GM19328 (cell line): Measurements from ENCODE around the gene CDT1.
"Not testable (repeated sequence)": the region's sequence is repeated elsewhere in the genome, so short reads cannot be mapped to it uniquely, and the experiment has no call there.

Experiments
- ATAC-seq: cut with Tn5 transposase; IDR thresholded peaks from one replicate; pipeline ENCODE4 v1.9.1; 2021; ENCODE audit warnings: mild to moderate bottlenecking, moderate library complexity; ENCODE audit not compliant: unreplicated experiment

CDT1 gene

DNA sequence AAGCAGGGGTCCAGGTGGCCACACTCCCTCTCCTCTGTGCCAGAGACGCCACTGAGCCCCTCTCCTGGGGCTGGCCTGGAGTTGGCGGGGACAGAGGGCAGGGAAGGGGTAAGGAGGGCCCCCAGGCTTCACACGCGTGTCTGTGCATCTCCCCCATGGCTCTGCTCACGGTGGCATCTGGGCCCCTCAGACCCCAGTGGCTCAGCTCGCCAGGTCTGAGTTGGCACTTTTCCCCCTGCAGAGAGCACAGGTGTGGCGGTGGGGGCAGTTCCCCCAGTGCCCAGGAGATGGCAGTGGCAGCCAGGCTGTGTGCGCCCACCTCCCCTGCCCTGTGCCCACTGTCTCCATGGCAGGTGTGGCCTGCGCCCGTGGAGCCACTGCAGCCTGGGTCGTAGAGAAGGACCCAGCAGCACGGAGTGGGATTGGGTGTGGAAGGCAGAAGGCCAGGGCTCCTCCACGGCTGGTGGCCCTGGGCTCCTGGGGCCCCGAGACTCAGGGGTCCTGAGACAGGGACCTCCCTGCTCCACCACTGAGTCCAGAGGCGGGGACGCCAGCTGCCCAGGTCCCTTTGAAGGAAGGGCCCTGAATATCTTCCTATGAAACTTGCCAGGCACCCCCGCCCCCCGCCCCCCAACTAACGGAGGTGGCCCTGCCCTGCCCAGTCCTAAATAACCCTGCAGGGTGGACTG is 12.5 kb downstream of the CDT1 start:
- ATAC-seq: no peak

- ATAC-seq: no peak
Measured at GRCh38 chr16:88816736-88817535, 13.3 kb downstream of the CDT1 start.

GRCh38 chr16:88817785-88818574 is 14.4 kb downstream of the CDT1 start:
- no peak for ATAC-seq

DNA sequence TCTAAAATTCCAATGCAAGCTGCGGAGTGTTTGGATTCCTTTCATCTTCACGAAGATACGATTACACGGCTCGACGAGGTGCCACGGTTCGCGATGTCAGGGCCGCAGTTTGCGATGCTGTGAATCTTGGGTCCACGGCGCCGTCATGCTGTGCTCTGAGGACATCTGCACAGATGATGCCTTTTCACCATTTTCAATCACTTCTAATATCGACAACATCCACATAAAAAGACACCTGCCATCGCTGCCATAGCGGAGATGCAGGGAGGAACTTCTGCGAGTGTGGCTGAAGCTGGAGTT is 14.9 kb downstream of the CDT1 start:
- ATAC-seq: no peak

GRCh38 chr16:88819126-88819525 is 15.5 kb downstream of the CDT1 start:
- ATAC-seq: no peak

DNA sequence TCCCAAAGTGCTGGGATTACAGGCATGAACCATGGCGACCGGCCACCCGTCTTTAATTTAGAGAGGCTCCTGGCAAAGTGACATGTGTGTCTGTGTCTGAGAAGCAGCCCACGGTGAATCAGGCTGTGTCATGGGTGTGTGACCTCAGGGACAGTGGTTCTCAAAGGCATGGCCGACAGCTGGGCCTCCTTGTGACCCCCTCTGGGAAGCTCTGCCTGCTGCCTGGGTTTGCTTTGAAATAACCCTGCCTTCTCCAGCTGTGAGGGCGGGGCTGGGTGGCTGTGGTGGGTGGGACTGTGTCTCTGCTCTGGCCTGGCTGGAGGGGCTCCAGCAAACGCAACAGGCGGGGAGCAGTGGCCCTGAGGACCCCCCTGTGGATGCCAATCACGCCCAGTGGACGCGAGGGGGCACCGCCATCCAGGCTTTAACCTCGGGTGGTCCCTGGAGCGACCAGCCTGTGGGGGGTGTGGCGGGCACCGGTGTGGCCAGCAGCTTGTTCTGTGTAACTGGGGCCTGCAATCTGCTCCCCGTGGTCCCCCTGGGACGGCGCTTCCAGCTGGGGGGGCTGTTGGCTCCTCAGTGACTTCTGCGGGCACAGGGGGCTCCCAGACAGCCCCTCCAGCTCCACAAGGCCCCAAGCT is 16.9 kb downstream of the CDT1 start:
- ATAC-seq: no peak

GRCh38 chr16:88821168-88821850 is 17.7 kb downstream of the CDT1 start:
- ATAC-seq: no peak

GRCh38 chr16:88822281-88823040 is 18.9 kb downstream of the CDT1 start:
- no peak for ATAC-seq

GRCh38 chr16:88823646-88824045 is 20.1 kb downstream of the CDT1 start:
- ATAC-seq: not testable (repeated sequence)

DNA sequence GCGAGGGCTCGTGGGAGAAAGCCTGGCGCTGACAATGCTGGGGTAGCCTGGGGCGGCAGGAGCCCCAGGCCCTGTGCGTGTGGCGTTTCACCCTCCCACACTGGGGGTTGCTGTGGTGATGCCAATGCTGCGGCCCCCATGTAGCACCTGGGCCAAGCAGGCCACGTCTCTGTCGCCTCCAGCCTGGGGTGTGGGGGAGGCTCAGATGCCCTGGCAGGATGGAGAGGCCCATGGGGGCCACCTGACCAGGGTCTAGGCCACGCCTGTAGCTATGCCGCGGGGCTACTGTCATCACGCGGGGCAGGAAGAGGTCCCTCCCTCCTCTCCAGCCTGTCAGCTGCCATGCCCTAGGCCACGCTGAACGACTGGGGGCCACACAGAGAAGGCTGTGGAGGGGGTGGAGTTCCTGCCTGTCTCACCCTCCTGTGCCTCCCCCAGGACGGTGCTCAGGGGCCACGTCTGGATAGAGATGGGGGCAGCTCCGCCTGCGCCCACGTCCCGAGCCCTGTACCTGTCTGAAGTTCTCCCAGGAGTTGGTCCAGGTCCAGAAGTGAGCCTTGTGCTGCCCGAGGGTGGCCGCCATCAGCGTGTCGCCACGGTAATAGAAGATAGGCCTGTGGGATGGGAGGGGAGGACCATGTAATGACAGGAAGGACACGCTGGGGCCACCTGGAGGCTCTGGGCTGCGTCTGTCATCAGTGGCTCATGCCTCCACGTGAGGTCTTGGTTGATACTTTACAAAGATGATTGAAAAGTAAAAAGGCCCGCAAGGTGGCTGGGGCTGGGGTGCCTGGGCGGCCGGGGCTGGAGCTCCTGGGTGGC is 20.9 kb downstream of the CDT1 start:
- no peak for ATAC-seq

GRCh38 chr16:88825146-88825545 is 21.6 kb downstream of the CDT1 start:
- no peak for ATAC-seq

DNA sequence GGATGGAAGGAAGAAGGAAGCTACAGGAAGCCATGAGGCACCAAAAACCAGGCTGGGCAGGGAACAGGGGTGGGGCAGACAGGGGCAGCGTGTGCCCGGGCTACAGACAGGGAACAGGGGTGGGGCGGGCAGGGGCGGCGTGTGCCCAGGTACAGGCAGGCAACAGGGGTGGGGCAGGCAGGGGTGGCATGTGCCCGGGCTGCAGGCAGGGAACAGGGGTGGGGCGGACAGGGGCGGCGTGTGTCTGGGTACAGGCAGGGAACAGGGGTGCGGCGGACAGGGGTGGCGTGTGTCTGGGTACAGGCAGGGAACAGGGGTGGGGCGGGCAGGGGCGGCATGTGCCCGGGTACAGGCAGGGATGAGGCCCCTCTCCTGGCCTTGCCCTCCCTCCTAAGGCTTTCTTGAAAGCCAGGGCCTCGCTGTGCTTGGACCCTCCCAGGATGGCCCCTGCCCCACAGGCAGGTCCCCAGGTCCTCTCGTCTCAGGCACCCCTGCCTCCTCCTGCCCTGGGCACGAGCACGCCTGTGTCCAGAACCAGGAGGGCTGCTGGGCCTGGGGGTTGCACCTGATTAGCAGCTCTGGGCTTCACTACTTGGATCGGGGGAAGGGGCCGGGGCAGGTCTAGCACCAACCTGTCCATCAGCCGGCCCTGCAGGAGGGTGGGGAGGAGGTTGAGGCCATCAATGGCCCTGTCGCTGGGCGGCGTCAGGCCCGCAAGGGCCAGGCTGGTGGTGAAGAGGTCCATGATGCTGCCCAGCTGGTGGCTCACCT is 22.7 kb downstream of the CDT1 start:
- ATAC-seq: no peak

DNA sequence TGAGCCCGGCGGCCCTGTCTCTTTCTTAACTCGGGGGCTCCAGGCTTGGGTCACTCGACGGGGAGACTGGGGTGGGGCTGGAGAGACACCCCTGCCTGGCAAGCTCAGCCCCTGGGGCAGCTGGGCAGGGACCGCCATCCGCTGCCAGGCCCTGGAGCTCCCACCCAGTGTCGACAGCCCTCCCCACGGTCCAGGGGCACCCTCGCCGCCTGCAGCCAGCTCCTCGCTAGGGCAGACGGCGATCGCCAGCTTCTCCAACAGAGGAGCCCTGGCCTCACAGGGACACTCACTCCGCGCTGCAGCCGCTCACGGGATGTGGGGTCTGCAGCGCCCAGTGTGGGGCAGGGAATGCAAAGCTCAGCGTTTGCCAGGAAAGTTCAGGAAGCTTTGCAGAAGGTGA is 24.1 kb downstream of the CDT1 start:
- ATAC-seq: no peak

DNA sequence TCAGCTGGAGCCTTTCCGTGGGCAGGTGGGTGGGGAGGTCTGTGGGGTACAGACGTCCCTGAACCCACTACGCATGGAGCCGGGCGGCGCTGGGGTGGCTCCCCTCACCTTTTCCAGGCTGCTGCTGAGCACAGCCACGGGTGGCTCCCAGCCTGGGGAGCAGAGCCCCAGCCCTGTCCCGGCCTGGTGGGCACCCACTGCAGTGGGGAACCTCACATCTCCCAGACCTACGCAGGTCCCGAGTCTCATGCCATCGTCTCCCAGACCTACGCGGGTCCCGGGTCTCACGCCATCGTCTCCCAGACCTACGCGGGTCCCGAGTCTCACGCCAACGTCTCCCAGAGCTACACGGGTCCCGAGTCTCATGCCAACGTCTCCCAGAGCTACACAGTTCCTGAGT is 25.1 kb downstream of the CDT1 start:
- ATAC-seq: no peak

DNA sequence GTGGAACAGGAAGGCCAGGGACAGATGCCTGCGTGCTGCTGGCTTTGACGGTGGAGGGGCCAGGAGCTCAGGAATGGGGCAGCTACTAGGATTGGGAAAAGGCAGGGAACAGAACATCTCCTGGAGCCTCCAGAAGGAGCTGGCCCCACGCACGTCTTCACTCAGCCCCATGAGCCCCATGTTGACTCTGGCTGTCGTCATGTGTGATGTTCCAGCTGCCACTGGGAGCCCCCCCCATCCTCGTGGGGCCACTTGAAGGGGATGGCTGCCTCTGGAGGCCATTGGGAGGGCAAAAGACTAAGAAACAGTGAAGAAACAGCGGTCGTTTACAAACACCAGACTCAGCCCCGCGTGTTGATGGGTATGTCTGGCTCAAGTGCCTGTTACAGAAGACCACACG is 26.7 kb downstream of the CDT1 start:
- no peak for ATAC-seq

DNA sequence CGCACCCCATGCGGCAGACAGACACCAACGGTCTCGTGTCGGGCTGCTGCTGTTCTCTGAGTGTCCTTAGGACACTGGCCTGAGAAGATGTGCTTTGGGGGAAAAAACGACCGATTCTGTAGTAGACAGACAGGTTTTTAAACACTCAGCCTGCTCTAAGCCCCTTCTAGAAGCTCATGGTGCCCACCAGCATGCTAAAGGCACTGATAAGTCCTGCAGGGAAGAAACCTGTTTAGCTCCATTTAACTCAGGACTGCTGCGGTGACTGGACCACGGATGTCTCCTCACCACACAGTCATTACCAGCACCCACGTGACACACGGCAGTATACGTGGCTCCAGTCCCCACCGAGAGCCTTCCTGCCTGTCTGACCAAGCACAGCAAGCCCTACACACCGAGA is 27.2 kb downstream of the CDT1 start:
- no peak for ATAC-seq

GRCh38 chr16:88831838-88832237 is 28.2 kb downstream of the CDT1 start:
- ATAC-seq: no peak

DNA sequence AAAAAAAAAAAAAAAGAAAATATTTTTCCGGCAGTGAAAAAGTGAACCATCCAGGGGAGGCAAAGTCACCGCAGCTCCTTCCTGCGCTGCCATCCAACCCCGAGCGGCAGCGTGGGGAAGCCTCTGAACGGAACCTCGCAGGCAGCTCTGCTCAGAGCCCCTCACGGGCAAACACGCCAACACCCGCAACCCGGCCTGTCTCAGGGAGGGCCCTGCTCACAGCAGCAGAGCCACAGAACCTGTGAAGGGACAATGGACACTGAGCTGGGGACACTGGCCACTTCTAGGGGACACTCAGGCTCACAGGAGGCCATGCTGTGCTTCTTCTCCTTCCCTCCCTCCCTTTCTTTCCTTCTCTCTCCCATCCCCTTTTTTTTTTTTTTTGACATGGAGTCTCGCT is 29.5 kb downstream of the CDT1 start:
- ATAC-seq: no peak

- ATAC-seq: no peak
Measured at GRCh38 chr16:88834670-88835069, 31.1 kb downstream of the CDT1 start.
